HK-2 (cell line): ENCODE measurements around the gene SIGLEC6.
"Not testable (repeated sequence)": the region's sequence is repeated elsewhere in the genome, so short reads cannot be mapped to it uniquely, and the experiment has no call there.

Experiments used
- DNase-seq: peaks from one replicate; pipeline ENCODE4 v3.0.0-alpha.2; 2018; ENCODE audit not compliant: unreplicated experiment

SIGLEC6 gene

GRCh38 chr19:51508059-51508733 lies 23.3 kb downstream of the SIGLEC6 start:
- no peak for DNase-seq

- no peak for DNase-seq
Measured at GRCh38 chr19:51507640-51508058, 23.8 kb downstream of the SIGLEC6 start.

GRCh38 chr19:51507192-51507591 lies 24.3 kb downstream of the SIGLEC6 start:
- no peak for DNase-seq

- no peak for DNase-seq
Measured at GRCh38 chr19:51505904-51506303, 25.6 kb downstream of the SIGLEC6 start.

- DNase-seq = no peak
Measured at GRCh38 chr19:51503896-51504295, 27.6 kb downstream of the SIGLEC6 start.

GRCh38 chr19:51503286-51503817 lies 28.1 kb downstream of the SIGLEC6 start:
- DNase-seq = no peak

GRCh38 chr19:51501594-51502263 lies 29.7 kb downstream of the SIGLEC6 start, which contains the start of gene SIGLEC12:
SIGLEC12 (minus strand) TSS chr19:51501800; CDS start chr19:51501733, 67 bp downstream.
- DNase-seq = no peak

- DNase-seq = not testable (repeated sequence)
Measured at GRCh38 chr19:51500931-51501330, 30.5 kb downstream of the SIGLEC6 start.

- DNase-seq = no peak
Measured at GRCh38 chr19:51497666-51498065, 33.8 kb downstream of the SIGLEC6 start.

- no peak for DNase-seq
Measured at GRCh38 chr19:51493776-51494175, 37.7 kb downstream of the SIGLEC6 start.

- no peak for DNase-seq
Measured at GRCh38 chr19:51491586-51491985, 39.9 kb downstream of the SIGLEC6 start.

GRCh38 chr19:51490676-51491075 lies 40.8 kb downstream of the SIGLEC6 start:
- DNase-seq = no peak

GRCh38 chr19:51489113-51489512 lies 42.4 kb downstream of the SIGLEC6 start:
- no peak for DNase-seq

- no peak for DNase-seq
Measured at GRCh38 chr19:51488491-51488890, 43.0 kb downstream of the SIGLEC6 start.

- DNase-seq = no peak
Measured at GRCh38 chr19:51485960-51486660, 45.4 kb downstream of the SIGLEC6 start.

- peak; percentile 29 for DNase-seq
Measured at GRCh38 chr19:51480590-51480989, 50.9 kb downstream of the SIGLEC6 start.

GRCh38 chr19:51479531-51480331 lies 51.7 kb downstream of the SIGLEC6 start:
- DNase-seq = no peak

GRCh38 chr19:51478381-51479234 lies 52.9 kb downstream of the SIGLEC6 start, which contains the start of gene CEACAM18:
CEACAM18 (plus strand) TSS chr19:51478539.
- no peak for DNase-seq

- DNase-seq = no peak
Measured at GRCh38 chr19:51477344-51477743, 54.1 kb downstream of the SIGLEC6 start.

- DNase-seq = no peak
Measured at GRCh38 chr19:51476164-51476563, 55.3 kb downstream of the SIGLEC6 start.
